ENCODE results near the gene TSPAN9.

TSPAN9 gene

DNA sequence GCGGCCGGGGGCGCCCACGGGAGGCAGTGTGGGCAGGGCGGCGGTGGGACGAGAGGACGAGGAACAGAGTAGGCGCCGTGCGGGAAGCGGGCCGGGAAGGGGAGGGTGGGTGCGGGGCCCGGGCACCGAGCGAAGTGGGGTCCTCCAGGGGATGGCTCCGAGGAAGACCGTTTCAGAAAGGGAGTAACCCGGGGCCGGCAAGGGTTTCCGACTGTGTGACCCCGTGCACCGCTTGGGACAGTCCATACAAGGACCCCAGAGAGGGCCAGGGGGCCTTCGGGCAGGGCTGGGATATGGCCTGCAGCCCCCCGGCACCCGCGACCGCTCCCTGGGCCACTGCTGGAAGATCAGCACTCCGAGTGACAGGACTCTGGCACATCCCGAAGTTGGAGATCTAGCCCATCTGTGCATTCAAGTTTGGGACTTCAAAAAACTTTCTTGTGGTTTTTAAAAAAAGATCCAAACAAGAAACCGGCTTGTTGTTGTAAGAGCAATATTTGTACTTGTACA, 448 bp downstream of the TSPAN9 start:
- DNase-seq (ENCODE audit: low read depth) = no peak

DNA sequence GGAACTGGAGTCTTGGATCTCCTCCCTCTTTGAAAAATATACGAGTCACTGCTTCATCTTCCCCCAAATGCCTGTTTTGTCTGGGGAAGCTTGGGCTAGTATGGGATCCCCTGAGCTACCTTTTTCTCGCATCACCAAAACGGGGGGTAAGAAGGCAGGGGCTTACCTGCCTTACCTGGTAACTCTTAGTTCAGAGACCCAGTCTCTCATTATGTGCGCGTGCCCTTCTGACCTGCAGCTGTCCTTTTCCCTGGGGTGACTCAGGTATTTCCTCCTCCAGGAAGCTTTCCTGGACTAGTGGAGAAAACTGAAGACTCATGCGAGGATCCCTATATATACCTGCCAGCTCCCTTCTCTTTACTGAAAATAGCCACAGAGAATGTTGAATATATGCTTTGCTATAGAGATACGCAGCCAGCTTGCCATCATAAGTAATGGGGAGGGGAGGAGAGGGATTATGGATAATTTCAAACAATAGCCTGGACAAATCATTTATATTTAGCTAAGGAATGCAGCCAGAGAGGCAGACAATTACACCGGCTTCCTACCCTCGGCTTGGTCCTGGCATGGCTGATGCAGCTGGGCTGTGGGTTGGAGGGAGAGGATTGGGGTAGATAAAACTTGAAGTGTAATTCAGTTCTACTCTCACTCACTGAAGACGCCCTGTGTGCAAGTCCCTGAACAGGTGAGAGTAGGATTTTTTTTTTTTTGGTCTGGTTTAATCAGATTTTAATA, 1.1 kb downstream of the TSPAN9 start:
- DNase-seq (ENCODE audit: low read depth) = no peak

DNA sequence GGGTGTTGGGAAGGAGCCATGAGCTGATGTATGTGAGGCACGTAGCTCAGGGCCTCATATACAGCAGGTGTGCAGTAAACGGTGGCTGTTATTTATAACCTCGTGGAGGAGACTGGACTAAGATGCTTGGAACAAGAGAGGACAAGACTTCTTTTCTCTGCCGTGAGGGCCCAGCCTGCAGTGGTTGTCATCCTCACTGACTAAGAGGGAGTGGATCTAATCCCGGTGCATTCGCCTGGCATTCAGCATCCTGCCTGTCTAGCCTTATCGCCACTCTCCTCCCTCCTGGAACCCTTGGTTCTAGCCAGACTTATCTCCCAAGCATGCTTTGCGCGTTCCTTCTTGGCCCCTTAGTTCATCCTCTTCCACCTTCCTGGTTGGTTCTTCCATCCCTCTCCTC, 3.9 kb downstream of the TSPAN9 start:
- DNase-seq (ENCODE audit: low read depth) = no peak

DNA sequence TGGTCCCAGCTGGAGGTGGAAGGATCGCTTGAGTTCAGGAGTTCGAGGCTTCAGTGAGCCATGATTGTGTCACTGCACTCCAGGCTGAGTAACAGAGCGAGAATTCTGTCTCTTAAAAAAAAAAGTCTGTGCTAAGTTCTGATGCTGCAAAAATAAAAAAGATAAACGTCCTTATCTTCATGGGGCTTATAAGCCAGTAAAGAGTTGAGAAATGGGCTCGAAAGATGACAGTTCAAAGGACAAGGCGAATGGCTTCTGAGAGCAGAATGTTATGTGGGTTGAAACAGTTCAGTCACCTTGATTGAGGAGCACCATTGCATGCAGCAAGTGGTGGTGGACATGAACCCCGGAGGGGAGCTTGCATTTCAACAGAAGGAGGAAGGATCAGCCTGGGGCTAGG, 4.7 kb downstream of the TSPAN9 start:
- DNase-seq (ENCODE audit: low read depth) = no peak

DNA sequence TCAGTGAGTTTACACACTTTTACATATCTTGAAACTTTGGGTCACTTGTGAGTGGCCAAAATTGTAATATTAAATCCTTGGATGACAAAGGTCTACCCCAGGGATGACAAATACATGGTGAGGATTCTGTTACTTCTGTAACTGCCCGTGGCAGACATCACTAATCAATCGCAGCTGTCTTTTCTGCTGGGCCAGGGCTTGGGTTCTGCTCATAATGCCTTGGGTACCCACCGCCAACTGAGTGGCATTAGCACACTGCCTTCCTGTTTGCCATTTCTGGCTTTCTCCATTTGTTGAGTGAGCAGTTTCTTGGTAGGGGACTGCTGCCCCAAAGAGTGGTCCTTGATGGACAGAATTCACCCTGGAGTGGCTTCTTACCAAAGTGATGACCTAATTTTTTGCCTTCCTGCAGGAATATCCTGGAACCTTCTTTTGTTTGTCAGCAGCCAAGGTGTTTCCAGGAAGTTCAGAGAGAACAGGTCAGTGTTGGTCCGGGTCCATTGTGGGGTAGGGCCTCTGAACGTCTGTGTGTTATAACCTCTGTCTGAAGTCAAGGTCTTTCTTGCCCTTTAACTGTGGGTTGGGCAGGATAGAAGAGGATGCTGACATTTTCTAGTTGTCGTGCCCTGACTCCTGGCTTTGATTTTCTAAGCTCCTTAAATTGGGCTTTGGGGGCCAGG, 6.2 kb downstream of the TSPAN9 start:
- DNase-seq (ENCODE audit: low read depth) = no peak

DNA sequence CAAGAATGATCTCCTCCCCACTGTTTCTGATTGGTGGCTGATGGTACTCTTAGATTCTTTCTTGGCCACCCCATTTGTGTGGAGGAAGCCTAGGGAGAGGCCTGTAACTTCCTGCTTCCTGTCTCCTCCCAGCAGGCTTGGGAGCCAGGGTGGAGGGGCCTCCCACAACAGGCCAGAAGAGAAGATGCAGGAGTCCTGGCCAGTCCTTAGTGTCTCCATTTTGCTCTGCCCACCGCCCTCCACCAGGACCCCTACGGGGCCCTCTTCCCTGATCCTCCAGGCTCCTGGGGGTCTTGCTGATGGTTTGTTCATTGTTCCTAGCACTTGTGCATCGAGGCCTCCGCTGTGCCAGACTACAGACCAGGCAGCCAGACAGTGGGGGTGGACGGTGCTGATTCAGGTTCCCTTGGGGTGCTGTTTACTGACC, 6.8 kb downstream of the TSPAN9 start:
- DNase-seq (ENCODE audit: low read depth) = no peak

DNA sequence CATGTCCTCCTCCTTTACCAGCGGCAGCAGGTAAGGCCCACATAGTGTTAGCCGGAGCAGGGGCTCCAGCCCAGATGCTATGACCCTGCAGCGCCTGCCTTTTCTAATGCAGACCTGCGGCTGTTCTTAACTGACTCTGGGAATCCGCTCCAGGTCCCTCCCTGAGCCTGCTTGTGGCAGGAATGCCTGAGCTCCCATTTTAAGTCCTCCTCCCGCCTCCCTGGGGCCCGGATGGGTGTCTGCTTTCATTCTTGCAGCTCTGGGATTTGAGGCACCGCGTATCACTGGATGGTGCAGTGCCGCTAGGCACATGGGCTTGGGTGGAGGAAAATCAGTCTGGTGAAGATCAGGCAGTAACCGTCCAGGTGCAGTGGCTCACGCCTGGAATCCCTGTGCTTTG, 7.6 kb downstream of the TSPAN9 start:
- no peak for DNase-seq (ENCODE audit: low read depth)

DNA sequence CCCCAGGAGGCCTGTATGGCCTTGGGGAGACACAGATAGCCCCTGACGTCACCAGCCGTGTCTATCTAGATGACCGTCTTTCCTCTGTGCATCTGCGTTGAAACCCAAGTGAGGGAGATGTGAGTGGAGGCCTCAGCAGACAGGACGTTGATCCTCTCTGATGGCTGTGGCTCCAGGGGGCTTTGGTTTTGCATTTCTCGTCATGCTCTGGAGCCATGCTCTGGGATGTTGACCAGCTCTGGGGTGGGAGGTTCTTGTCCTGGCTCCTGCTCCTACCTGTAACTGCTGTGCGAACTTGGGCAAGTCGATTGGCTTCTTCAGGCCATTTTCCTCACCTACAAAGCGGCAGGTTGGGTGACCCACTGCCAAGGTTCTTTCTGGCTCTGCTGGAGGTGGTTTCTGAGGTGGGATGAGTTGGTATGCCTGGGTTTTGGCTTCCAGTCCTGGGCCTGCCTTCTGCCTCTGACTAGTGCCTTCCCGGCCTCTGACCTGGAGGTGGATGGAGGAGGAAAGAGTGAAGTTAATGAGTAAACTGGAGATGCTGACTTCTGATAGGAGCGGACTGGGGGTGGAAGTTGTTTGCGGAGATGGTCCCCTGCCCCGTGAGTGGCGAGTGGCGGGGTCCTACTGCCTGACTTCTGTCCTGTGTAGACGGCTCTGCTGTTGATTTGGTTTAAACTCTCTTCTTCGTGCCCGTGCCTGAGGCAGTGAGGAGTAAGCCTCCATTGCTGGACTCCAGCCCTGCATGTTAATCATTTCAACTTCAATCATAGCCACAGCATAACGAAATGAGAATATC, 8.4 kb downstream of the TSPAN9 start:
- no peak for DNase-seq (ENCODE audit: low read depth)

DNA sequence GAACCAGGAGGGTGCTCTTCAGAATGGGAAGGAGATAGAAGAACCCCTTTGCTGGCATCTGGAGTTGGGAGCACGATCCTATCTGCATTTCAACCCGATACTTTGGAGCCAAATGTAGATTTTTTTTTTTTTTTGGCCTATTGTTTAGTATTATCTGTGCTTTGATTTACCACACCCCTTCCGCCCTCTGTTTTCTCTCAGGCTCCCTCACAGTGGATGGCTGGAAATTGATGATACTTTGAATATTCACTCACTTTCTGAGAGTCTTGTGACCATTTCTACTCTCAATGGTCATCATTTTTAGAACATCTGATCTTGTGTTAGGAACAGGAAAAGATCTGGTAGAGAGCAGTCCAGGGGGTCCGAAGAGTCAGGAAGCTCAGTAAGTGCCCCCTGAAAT, 9.0 kb downstream of the TSPAN9 start:
- DNase-seq (ENCODE audit: low read depth) = no peak

DNA sequence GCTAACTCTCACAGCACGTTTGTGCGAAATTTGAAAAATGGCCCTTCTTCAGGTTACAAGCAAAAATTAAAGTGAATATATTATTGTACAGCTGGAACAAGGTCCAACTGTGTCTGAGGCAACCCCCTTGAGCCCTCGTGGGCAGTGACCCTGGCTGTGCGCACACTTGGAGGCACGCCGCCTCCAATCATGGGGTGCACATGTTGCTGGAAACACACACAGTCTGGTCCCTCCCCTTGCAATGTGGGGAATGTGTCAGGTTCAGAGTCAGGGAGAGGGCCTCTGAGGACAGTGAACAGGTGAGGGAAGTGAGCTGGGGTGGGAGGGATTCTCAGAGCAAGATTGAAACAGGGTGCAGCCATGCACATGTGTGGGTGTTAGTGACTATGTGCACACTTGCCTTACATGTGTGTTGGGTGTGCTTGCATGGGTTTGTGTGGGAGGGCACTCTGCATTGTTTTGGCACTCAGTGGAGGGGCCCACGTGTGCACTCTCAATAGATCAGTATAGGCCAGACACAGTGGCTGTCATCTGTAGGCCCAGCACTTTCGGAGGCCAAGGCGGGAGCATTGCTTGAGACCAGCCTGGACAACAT, 9.6 kb downstream of the TSPAN9 start:
- no peak for DNase-seq (ENCODE audit: low read depth)

DNA sequence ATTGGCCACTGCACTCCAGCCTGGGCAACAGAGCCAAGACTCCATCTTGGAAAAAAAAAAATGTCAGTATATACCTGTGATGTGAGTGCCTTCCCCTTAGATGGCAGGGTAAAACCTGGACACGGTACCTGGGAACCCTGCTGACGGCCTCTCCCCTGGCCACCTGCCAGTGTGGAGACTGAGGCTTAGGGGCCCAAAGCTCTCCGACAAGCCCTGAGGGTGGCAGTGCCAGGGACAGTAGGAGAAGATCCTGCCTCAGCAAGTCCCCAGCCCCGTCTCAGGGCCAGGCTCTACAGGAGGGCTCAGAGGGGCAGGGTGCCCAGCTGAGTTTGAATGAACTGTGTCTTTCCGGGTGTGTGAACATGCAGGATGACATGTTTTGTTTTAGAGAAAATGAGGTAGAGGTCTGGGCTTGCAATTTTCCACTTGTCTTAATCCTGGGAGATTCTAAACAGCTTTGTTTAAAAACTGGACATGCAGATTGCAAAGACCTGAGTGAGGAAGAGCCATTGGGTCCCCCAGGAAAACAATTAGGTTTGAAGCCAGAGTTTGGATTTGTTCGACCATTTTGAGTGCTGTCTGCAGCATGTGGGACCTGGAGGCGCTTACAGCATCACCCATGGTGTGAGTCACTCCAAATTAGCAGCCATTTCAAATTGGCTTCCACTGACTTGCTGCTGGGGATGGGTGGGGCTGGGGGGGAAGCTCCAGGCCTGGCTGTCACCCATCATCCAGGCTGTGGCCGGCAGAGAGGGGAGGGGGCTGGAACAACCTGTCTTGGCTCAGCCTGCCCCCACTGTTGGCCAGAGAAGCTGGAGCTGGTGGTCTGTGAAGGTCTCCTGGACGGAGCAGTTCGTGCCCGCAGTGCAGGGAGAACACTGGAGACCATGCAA, 10.8 kb downstream of the TSPAN9 start:
- DNase-seq (ENCODE audit: low read depth) = no peak

DNA sequence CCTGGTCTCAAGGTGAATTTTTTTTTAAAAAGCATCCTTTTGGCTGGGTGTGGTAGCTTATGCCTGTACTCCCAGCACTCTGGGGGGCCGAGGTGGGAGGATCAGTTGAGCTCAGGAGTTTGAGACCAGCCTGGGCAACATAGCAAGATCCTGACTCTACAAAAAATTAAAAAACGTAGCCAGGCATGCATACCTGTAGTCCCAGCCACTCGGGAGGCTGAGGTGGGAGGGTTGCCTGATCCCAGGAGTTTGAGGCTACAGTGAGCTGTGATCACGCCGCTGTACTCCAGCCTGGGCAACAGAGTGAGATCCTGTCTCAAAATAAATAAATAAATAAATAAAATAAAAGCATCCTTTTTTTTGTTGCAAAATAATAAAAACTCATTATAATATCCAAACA, 12.4 kb downstream of the TSPAN9 start:
- no peak for DNase-seq (ENCODE audit: low read depth)

DNA sequence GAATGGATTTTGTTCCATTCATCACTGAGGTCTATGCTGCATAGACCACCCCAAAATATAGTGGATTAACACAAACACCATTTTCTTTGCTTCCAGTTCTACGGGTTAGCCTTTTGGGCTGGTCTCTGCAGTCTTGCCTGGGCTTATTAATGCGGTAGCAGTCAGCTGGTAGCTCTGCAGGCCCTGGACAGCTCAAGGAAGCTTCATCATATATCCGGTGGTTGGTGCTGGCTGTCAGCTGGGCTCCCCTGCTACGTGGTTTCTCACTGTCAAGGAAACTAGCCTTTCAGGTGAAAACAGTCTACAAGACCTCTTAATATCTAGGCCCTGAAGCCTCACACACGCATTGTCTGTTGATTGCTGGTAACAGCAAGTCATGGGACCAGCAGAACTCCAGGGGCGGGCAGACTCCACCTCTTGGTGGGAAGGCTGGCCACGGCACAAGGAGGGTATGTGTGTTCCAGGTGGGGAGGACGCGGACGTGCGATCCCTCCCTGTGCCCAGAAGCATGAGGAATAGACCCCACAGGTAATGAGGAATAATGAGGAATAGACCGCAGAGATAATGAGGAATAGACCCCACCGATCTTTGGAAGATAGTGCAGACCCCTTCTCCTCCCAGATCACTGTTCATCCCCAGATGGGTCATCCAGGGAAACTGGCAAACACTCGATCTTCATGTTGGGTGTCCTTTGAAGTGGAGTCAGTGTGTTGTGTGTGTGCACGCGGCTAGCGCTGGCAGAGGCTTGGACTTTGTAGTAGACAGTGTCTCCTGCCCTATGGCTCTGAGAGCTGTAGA, 13.3 kb downstream of the TSPAN9 start:
- DNase-seq (ENCODE audit: low read depth) = no peak

DNA sequence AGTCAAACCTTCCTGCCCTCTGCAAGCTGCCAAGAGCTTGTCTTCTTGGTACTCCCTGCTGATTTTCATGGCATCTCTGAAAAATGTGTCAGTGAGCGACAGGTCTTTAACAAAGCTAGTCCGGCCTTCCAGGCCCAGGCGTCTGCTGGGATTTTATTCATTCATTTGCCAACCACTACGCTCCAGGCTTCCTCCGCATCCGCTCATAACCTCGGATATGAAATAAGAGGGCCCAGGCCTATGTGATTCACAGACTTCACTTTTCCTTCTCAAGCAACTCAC, 13.8 kb downstream of the TSPAN9 start:
- DNase-seq (ENCODE audit: low read depth) = no peak

DNA sequence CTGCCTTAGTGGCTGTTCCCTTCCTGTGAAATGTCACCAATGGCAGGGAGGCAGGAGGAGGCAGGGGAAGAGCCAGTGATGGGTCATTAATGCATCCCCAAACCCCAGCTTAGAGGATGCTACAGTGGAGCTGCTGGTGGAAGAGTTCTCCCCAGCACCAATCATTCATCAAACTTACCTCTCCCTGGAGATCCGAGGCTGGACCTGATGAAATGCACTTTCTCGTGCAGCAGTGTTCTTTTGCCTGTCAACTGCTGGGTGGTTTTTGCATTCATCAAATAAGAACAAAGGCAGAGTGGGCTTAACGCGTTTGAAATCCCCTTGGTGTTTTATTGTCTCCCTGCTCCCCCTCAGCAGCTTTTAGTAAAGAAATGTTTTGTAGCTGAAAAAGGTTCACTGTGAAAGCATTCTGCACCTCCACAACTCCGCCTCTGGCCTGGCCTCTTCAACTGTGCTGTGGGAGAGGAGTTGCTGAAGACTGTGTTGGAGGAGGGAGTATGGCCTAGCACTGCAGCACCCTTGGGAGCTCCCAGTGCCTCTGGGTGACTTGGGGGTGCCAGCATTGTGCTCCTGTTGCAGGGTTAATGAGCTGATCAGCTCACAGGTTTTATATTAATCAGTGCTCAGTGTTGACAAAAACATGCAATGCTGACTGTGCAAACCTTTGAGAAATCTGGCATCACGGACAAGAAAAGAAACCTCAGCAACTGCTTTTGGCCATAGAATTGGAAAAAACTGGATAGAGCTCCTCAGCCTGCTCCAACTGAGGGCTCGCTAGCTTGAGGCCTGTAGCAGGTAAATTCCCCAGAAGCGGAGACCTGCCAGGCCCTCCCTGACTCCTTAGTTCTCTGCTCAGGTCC, 14.4 kb downstream of the TSPAN9 start:
- DNase-seq (ENCODE audit: low read depth) = no peak

DNA sequence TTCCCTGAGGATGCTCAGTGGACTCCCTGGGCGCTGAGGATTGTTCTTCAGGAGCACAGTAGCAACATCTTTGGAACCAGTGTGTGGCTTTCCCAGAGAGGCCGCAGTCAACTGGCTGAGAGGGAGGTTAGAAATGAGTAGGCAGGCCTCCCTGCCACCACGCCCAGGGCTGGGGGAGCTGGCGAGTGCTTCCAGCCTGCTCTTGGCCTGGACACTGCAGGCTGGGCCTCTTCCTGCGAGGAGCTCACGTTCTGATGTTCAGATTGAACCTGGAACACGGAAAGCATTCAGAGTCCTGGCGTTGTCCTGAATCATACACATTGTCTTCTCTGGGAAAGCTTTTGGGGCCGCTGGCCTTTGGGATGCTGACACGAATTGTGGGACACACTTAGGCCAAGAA, 15.6 kb downstream of the TSPAN9 start:
- DNase-seq (ENCODE audit: low read depth) = no peak

DNA sequence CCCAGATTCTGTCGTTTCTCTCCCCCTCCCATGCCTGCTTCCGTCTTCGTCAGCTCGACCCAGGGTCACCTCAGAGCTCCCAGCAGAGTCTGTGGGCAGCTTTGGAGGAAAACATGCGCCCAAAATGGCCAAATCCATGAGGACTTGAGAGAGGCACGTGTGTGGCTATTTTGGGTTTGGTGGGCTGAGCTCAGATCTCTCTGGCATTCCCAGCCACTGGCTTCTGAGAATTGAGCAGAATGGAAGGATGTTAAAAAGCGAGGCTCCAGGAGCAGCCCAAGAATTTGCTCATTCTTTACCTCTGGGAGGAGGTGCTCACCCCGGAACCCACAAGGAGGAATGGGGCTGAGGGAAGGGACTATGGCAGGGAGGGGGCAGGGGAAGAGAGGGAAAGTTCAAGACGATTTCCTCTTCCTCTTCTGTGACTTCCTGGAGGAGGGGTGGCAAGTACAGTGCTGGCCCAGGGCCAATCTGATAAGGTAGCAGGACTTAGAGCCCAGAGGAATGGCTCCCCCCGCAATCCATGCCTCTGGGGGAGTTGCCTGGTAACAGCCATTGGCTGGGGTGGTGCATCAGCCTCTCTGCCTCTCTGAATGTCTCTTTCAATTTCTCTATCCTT, 20.1 kb downstream of the TSPAN9 start:
- no peak for DNase-seq (ENCODE audit: low read depth)

DNA sequence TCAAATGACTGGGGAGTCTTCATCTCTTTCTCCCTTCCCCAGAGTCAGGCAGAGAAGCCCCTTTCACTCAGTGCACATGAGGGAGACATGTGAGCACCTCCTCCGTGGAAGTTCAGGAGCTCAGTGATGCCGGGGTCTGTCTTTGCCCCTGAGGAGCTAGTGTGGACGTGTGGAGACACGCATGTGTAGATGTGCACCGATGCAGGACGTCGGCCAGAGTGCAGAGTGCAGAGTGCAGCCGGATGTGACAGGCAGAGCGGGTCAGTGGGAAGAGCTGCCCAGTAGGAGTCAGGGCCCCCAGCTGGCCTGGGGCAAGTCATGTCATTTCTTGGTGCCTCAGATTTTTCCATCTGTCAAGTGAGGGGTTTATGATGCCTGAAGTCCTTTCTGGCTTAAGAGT, 20.7 kb downstream of the TSPAN9 start:
- no peak for DNase-seq (ENCODE audit: low read depth)

DNA sequence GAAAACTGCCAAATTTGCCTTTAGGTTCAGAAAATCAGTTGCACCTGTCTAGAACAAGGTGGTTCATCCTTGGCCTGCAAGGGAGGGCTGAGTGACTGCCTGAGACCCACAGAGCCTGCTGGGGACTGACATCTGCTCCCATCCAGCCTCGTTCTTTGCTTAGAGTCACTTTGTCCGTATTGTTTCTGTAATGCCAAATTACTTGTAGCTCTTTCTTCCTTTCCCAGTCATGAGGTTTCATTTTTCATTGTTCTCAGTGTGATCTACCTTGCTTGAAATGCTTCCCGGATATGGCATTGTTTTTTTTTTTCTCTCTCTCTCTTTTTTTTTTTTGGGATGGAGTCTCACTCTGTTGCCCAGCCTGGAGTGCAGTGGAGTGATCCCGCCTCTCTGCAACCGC, 21.3 kb downstream of the TSPAN9 start:
- DNase-seq (ENCODE audit: low read depth) = no peak

Data from fibroblast of the conjunctiva (primary cell).